SK-MEL-5 (cell line): ENCODE data around the gene STK17A. TPM values are rescaled to one million over a fixed set of nuclear protein-coding genes. Genes with fewer than 3 reads are reported as not detected.
A peak's percentile ranks its signal among the peaks of the same experiment; 100 is the strongest.
"Not testable (repeated sequence)": the region's sequence is repeated elsewhere in the genome, so short reads cannot be mapped to it uniquely, and the experiment has no call there.

ENCODE experiments used
- DNase-seq: peaks from one replicate; pipeline ENCODE4 v3.0.0-alpha.2; 2016; ENCODE audit warnings: low read depth, low spot score
- in situ Hi-C: cut with HindIII; loops from 2 replicates; pipeline ENCODE4 v1.10.0; 2016; ENCODE audit warnings: low sequenced_read_pairs, high pct_unique_total_duplicates, low pct_unique_long_range_greater_than_20kb
- total RNA-seq: library from RNA; depleted of rRNA; stranded (reverse); fragments of >200 nt; shearing (Covaris generic); gene quantifications from 2 replicates; pipeline ENCODE4 v1.2.3, GENCODE V29; 2014; rRNA removed

STK17A gene
- total RNA-seq, 1 experiment from 2014 or later, result 121 TPM

- in situ Hi-C loops, result no loop called here
- DNase-seq, result no peak
Observed at GRCh38 chr7:43659549-43659896, 76.6 kb downstream of the STK17A start.

- in situ Hi-C loops, result no loop called here
Observed at GRCh38 chr7:43660141-43660540, 77.2 kb downstream of the STK17A start.

GRCh38 chr7:43664681-43665080, 81.8 kb downstream of the STK17A start:
- DNase-seq, result no peak
- in situ Hi-C loops, result no loop called here

More at GRCh38 chr7:43660141-43660540, 77.2 kb downstream of the STK17A start:
- DNase-seq, result no peak

GRCh38 chr7:43666938-43667337, 84.0 kb downstream of the STK17A start:
- in situ Hi-C loops, result no loop called here
- DNase-seq, result no peak

- in situ Hi-C loops, result no loop called here
- no peak for DNase-seq
Observed at GRCh38 chr7:43668035-43668434, 85.1 kb downstream of the STK17A start.

DNA sequence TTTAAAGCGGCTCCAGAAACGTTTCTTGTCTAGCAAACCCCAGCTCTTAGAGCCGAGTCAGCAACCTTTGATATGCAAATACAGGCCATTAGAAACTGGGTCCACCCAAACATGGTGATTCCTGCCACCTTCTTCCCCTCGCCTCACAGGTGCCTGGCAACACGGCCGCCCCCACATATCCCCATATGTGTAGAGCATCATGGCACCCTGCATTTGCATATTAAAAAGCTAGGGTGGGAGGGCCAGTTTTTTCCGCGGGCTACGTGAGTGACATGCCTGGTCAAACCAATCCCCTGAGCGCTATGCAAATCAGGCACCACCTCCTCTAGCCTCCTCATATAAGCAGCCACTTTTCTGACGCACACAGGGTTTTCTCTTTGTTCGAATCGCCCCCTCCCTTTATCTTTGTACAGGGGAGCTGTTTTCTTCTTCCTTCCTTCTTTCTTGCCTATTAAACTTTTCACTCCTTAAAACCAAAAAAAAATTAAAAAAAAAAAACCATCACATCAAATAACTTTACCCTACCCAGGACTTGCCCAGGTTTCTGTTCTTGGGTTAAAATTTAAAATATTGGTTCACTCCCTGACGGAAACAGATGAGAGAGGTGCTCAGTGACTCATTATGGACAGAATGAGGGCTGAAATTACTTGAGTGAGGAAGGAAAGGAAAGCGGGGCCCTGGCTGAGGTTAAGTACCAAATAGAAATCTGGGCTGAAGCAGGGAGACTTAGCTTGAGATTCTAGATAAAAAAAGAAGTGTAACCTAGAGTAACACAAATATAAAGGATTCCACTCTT, 86.6 kb downstream of the STK17A start:
- in situ Hi-C loops, result no loop called here
- DNase-seq, result no peak

GRCh38 chr7:43671521-43671920, 88.6 kb downstream of the STK17A start:
- in situ Hi-C loops, result no loop called here
- no peak for DNase-seq

GRCh38 chr7:43673243-43673976, 90.5 kb downstream of the STK17A start:
- in situ Hi-C loops, DNase-seq: not testable (repeated sequence)

DNA sequence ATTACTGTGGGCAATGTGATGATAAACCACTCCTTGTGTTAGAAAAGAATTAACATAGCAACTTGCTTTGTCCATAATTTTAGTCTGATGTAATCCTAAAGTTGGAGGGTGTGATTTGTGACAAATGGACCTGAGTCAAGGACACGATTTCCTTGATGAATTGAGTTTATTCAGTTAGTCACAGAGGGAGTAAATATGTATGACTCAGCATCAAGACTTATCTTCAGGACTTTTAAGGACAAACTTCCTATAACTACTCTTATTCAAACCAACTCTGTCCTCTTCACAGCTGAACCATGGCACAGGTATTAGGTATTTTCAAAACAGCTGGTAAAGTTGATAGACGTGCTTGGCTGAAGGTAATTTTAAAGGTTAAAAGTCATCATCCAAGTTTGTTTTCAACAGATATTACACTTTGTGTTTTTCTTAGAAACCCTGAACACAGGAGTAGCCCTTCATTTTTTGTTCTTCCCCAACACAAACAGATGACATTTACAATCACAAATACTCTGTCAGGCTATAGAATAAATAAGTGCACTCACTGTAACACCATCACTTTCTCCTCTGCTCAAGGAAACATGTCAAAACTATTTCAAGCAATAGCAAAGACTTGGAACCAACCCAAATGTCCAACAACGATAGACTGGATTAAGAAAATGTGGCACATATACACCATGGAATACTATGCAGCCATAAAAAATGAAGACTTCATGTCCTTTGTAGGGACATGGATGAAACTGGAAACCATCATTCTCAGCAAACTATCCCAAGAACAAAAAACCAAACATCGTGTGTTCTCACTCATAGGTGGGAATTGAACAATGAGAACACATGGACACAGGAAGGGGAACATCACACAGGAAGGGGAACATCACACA, 91.9 kb downstream of the STK17A start:
- in situ Hi-C loops, result no loop called here

More for the DNA sequence above, 91.9 kb downstream of the STK17A start:
- peak; percentile 43 for DNase-seq

Other genes with a start within 250 kb of the STK17A start
- 79.6 and 80.1 TPM in 2 replicates for gene COA1, start 146.4 kb downstream of the STK17A start, total RNA-seq
- gene BLVRA, start 175.6 kb downstream of the STK17A start, total RNA-seq, result 32.8 and 34.9 TPM in 2 replicates